WERI-Rb-1 (cell line): ENCODE data around the gene STAT5B.
"Not testable (repeated sequence)": the region's sequence is repeated elsewhere in the genome, so short reads cannot be mapped to it uniquely, and the experiment has no call there.

Experiments
- DNase-seq: peaks from one replicate; pipeline ENCODE4 v3.0.0-alpha.2; 2020
- H3K27ac ChIP-seq: fragments of 250-450 bp; sonication (Bioruptor Pico); 2 replicates; pipeline ENCODE4 v1.5.1; 2020; ENCODE audit warnings: mild to moderate bottlenecking, moderate library complexity
- H3K27me3 ChIP-seq: fragments of 250-450 bp; sonication (Bioruptor Pico); 2 replicates; pipeline ENCODE4 v1.5.1; 2021; ENCODE audit warnings: mild to moderate bottlenecking, low read depth, moderate library complexity; ENCODE audit not compliant: insufficient read depth, severe bottlenecking
- H3K36me3 ChIP-seq: fragments of 250-450 bp; sonication (Bioruptor Pico); 2 replicates; pipeline ENCODE4 v1.5.1; 2020; ENCODE audit warnings: mild to moderate bottlenecking, moderate library complexity
- H3K4me3 ChIP-seq: 2 replicates; pipeline ENCODE4 v1.5.1; 2011; ENCODE audit warnings: low read depth, mild to moderate bottlenecking, control low read depth, low read length
- H3K9me3 ChIP-seq: fragments of 250-450 bp; sonication (Bioruptor Pico); 2 replicates; pipeline ENCODE4 v1.5.1; 2021; ENCODE audit warnings: mild to moderate bottlenecking, moderate library complexity; ENCODE audit not compliant: severe bottlenecking
- TF ChIP-seq, protein P1 (sequence below): IDR thresholded peaks from 2 replicates; pipeline ENCODE4 v1.5.1; 2011; ENCODE audit warnings: low read depth, mild to moderate bottlenecking, control low read depth, inconsistent platforms, low read length

STAT5B gene

DNA sequence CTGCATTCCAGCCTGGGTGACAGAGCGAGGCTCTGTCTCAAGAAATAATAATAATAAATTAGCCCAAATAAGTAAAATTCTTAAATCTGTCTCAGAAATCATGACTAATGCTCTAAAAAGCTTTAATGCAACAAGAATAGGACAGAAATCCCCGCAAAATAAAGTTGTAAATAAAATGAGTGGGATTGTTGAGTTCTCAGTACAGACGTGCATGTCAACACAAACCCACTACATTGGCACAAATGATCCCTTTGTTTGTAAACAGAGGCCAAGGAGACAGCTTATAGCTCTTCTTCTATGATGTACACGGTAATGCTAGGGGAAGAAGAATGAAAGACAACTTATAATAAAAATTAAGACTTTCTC lies 6.0 kb downstream of the STAT5B start:
- Histone ChIP-seq H3K27me3 (no peaks in the 10 kb centered on the region), H3K9me3 (no peaks in the 10 kb centered on the region), H3K4me3 (no peak overlapping the region), H3K36me3 (no peaks in the 10 kb centered on the region), H3K27ac (no peak overlapping the region)
- DNase-seq = no peak
- TF ChIP-seq, protein P1, sequence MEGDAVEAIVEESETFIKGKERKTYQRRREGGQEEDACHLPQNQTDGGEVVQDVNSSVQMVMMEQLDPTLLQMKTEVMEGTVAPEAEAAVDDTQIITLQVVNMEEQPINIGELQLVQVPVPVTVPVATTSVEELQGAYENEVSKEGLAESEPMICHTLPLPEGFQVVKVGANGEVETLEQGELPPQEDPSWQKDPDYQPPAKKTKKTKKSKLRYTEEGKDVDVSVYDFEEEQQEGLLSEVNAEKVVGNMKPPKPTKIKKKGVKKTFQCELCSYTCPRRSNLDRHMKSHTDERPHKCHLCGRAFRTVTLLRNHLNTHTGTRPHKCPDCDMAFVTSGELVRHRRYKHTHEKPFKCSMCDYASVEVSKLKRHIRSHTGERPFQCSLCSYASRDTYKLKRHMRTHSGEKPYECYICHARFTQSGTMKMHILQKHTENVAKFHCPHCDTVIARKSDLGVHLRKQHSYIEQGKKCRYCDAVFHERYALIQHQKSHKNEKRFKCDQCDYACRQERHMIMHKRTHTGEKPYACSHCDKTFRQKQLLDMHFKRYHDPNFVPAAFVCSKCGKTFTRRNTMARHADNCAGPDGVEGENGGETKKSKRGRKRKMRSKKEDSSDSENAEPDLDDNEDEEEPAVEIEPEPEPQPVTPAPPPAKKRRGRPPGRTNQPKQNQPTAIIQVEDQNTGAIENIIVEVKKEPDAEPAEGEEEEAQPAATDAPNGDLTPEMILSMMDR = no peak

DNA sequence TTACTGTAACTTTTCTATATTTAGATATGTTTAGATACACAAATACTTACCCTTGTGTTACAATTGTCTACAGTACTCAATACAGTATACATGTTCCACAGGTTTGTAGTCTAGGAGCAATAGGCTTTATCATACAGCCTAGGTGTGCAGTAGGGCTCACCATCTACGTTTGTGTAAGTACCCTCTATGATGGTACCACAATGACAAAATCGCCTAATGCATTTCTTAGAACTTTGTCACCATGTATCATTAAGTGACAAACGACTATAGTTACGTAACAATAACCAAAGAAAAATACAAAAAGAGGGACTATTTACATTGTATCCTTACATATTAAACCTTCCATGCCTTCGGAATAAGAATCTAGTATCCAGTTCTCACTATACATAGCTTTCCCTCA lies 8.0 kb downstream of the STAT5B start:
- TF ChIP-seq, protein P1 = no peak
- Histone ChIP-seq H3K27me3 (no peaks in the 10 kb centered on the region), H3K27ac (no peak overlapping the region), H3K4me3 (no peak overlapping the region), H3K36me3 (no peaks in the 10 kb centered on the region), H3K9me3 (no peaks in the 10 kb centered on the region)
- DNase-seq = no peak

DNA sequence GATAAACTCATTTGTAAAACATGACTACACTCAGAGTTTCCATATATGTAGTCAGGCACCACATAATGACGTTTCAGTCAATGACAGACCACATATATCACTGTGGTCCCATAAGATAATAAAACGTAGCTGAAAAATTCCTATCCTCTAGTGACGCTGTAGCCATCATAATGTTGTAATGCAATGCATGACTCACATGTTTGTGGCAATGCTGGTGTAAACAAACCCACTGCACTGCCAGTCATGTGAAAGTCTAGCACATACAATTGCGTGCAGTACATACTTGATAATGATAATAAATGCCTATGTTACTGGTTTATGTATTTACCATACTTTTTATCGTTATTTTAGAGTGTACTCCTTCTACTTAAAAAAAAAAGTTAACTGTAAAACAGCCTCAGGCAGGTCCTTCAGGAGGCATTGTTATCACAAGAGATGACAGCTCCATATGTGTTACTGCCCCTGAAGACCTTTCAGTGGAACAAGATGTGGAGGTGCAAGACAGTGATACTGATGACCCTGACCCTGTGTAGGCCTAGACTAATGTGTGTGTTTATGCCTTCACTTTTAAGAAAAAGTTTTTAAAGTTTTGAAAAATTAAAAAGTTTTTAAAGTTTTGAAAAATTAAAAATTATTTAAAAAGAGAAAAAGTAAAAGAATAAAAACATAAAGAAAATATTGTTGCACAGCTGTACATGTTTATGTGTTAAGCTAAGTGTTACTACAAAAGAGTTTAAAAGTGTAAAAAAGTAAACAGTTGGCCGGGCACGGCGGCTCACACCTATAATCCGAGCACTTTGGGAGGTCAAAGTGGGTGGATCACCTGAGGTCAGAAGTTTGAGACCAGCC lies 9.0 kb downstream of the STAT5B start:
- H3K36me3 ChIP-seq = no peaks in the 10 kb centered on the region
- TF ChIP-seq, protein P1 = no peak
- H3K27me3 ChIP-seq = no peaks in the 10 kb centered on the region
- no peak for DNase-seq
- no peak overlapping the region for H3K27ac ChIP-seq
- H3K9me3 ChIP-seq = no peaks in the 10 kb centered on the region
- no peak overlapping the region for H3K4me3 ChIP-seq

DNA sequence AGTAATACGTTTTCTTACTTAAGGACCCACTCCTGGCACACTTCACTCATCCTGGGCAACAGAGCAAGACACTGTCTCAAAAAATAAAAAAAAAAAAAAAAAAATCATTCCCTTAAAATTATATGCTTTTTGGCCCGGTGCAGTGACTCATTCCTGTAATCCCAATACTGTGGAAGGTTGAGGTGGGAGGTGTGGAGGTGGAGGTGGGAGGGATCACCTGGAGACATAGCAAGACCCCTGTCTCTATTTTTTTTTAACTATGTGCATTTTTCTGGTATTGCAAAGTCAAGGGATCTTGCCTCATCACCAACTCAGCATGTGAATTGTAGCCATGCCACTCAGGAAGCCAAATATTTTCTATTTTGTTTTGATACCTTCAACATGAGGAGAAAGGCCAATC lies 9.7 kb downstream of the STAT5B start:
- H3K36me3 ChIP-seq = no peaks in the 10 kb centered on the region
- H3K27me3 ChIP-seq = no peaks in the 10 kb centered on the region
- no peaks in the 10 kb centered on the region for H3K9me3 ChIP-seq
- H3K4me3 ChIP-seq = no peak overlapping the region
- TF ChIP-seq, protein P1 = no peak
- no peak for DNase-seq
- no peak overlapping the region for H3K27ac ChIP-seq

DNA sequence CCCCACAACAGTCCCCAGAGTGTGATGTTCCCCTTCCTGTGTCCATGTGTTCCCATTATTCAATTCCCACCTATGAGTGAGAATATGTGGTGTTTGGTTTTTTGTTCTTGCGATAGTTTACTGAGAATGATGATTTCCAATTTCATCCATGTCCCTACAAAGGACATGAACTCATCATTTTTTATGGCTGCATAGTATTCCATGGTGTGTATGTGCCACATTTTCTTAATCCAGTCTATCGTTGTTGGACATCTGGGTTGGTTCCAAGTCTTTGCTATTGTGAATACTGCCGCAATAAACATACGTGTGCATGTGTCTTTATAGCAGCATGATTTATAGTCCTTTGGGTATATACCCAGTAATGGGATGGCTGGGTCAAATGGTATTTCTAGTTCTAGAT lies 11.8 kb downstream of the STAT5B start:
- H3K9me3 ChIP-seq, H3K27me3 ChIP-seq, H3K36me3 ChIP-seq, DNase-seq, H3K27ac ChIP-seq, H3K4me3 ChIP-seq: not testable (repeated sequence)

DNA sequence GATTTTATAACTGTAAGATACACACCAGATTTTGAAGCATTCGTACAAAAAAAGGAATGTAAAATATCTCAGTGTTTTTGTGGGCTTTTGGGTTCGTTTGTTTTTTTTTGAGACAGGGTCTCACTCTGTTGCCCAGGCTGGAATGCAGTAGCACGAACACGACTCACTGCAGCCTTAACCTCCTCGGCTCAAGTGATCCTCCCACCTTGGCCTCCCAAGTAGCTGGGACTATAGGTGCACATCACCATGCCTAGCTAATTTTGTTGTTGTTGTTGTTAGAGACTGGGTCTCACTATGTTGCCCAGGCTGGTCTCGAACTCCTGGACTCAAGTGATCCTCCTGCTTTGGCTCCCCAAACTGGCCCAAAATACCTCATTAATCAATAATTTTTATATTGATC lies 15.9 kb downstream of the STAT5B start:
- no peaks in the 10 kb centered on the region for H3K36me3 ChIP-seq
- no peak overlapping the region for H3K4me3 ChIP-seq
- TF ChIP-seq, protein P1 = no peak
- H3K27ac ChIP-seq = no peak overlapping the region
- no peak for DNase-seq
- H3K9me3 ChIP-seq = no peaks in the 10 kb centered on the region
- H3K27me3 ChIP-seq = no peaks in the 10 kb centered on the region
